DMS153 treated with DMSO at 0.1 percent for 48 hours (cell line): ENCODE results near the gene HOXC11.

ENCODE experiments used
- DNase-seq: peaks from one replicate; lab custom pipeline; 2025; ENCODE audit not compliant: unreplicated experiment; lab: John Stamatoyannopoulos, UW

The HOXC11 gene

GRCh38 chr12:53971686-53972085, 1.2 kb upstream of the HOXC11 start:
- DNase-seq, result no peak

GRCh38 chr12:53972152-53972702, 699 bp upstream of the HOXC11 start:
- DNase-seq, result no peak

GRCh38 chr12:53973236-53974042, 513 bp downstream of the HOXC11 start:
- no peak for DNase-seq

GRCh38 chr12:53974084-53975063, 1.4 kb downstream of the HOXC11 start, which contains the start of gene HOTAIR:
Gene HOTAIR, minus strand, starts transcription at chr12:53974954.
- DNase-seq, result no peak

GRCh38 chr12:53975064-53975471, 2.1 kb downstream of the HOXC11 start:
- DNase-seq, result no peak

GRCh38 chr12:53975479-53976152, 2.7 kb downstream of the HOXC11 start:
- DNase-seq, result no peak

GRCh38 chr12:53976172-53976822, 3.4 kb downstream of the HOXC11 start:
- DNase-seq, result no peak

GRCh38 chr12:53976823-53977595, 4.1 kb downstream of the HOXC11 start:
- no peak for DNase-seq

GRCh38 chr12:53977596-53978445, 4.9 kb downstream of the HOXC11 start:
- no peak for DNase-seq

- DNase-seq, result no peak
Measured at GRCh38 chr12:53978477-53979356, 5.8 kb downstream of the HOXC11 start.

- DNase-seq, result no peak
Measured at GRCh38 chr12:53980104-53980801, 7.3 kb downstream of the HOXC11 start.

- DNase-seq, result no peak
Measured at GRCh38 chr12:53980802-53981496, 8.0 kb downstream of the HOXC11 start.

- DNase-seq, result no peak
Measured at GRCh38 chr12:53981634-53982565, 9.0 kb downstream of the HOXC11 start.

- DNase-seq, result no peak
Measured at GRCh38 chr12:53982648-53983567, 10.0 kb downstream of the HOXC11 start.
